Measurements from ENCODE around the gene CRYGA. TPM values are rescaled to one million over a fixed set of nuclear protein-coding genes. Genes with fewer than 3 reads are reported as not detected.
A peak's percentile ranks its signal among the peaks of the same experiment; 100 is the strongest.
"Not testable (repeated sequence)": the region's sequence is repeated elsewhere in the genome, so short reads cannot be mapped to it uniquely, and the experiment has no call there.

The CRYGA gene
- total RNA-seq, 1 experiment from 2014 or later, result not detected

DNA sequence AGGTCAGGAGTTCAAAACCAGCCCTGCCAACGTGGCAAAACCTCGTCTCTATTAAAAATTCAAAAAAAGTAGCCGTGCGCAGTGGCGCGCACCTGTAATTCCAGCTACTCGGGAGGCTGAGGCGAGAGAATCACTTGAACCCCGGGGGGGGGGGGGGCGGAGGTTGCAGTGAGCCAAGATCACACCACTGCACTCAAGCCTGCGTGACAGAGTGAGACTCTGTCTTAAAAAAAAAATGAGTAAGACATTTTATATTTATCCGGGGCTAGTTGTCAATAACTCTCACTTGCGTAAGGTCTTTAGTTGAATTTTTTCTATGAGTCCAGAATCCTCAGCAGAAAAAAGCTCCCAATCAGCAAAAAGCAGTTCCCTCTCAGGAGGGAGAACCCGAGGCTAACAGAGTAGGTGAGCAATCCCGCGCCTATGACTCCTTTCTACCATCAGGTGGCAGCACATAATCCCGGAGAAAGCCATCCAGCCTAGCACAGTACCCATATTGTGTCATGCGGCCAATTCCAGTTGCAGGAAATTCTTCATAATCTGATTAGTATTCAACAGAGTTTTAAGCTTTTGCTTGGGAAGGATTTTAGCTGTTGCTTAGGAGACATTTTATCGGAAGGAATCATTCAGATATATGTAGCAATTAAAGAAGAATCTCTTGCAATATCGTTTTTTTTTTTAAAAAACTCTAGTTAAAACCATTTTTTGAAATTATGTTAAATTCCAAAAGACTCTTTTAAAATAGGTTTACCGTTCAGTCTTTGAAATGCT, 11.9 kb upstream of the CRYGA start:
- in situ Hi-C loops (cut with HindIII; ENCODE audit: low pct_unique_long_range_greater_than_20kb, low sequenced_read_pairs), result no loop called here
- DNase-seq (ENCODE audit: low read depth), result peak; percentile 60

DNA sequence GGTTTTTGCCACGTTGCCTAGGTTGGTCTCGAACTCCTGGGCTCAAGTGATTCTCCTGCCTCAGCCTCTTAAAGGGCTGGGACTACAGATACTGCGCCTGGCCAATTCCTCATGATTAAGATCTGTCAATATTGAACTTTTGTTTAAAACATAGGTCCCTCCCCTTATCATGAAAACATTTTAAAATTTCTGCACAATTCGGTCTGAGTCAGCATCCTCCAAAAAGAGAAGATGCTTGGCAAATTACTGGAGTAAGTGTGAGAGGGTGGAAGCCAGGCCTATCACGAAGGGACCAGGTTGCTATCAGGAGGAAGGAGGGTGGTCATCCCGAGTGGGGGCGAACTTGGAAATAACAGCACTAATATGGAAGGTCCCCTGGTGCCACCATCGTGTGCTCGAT, 10.8 kb upstream of the CRYGA start:
- in situ Hi-C loops (cut with HindIII; ENCODE audit: low pct_unique_long_range_greater_than_20kb, low sequenced_read_pairs), result no loop called here
- DNase-seq (ENCODE audit: low read depth), result no peak

DNA sequence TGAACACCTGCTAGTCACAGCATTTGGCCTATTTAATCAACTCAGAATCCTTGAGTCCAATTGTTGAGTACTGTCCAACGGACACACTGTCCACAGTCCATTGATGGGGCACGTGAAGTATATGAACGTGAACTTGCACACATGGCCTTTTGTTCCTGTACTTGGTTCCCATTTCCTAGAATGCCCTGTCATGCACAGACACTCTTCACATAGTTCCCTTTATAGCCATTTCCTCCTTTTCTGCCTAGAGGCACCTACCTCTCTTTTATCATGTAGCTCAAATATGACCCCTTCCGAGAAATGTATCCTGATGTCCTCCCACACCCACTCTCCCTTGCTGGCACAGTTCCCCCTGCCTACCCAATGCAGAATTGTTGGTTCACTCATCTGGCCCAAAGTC, 8.7 kb upstream of the CRYGA start:
- DNase-seq (ENCODE audit: low read depth), result no peak
- in situ Hi-C loops (cut with HindIII; ENCODE audit: low pct_unique_long_range_greater_than_20kb, low sequenced_read_pairs), result no loop called here

DNA sequence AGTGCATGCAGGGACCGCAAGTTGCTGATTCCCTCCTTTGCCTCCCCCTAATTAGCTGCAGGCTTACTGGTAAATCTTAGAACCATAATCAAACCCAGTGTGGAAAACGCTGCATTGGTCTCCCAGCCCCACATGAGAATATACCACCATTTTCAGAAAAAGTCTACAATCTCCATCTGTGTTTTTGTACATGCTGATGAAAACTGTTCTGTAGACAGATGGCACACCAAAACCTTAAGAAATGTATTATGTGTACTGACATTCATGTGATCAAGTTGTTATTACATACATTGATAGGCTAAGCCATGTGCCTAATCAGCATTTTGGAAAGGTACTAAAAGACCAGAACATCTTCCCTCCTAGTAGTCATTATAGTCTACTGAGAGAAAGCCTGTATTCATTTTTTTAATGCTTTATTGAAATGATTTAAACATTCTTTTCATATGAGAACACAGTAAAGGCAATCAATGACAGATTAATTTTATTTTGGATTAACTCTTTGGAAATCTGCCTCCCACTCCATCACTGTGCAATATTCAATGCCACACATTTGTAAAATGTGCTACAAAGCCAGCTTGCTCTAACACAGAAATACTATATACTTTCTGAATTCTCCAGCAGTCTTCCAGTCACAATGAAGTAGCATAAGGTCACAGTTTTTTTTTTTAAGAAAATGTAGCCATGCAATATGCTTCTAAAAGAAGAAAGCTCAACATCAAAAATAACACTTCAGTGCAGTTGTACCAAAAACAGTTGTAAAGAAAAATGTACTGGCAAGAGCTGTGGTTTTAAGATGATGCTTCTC, 1.8 kb upstream of the CRYGA start:
- no peak for DNase-seq (ENCODE audit: low read depth)
- in situ Hi-C loops (cut with HindIII; ENCODE audit: low pct_unique_long_range_greater_than_20kb, low sequenced_read_pairs), result no loop called here

DNA sequence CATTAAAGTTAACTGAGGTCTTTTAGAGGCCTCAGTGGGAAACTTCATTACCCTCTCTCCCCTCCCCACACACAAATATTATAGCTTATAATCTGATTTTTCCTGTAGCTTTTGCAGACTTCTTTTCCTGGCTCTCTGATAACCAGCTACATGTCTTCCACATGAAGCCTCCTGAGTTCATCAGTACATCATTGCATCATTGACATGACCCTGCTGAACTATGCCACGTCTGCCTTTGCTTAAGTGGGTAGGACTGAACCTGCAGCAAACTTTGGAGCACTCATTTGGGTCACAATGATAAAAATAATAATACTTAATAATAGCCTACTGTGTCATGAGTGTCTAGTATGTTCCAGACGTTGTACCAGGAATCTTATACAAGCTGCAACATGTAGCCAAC, 7.0 kb downstream of the CRYGA start:
- no peak for DNase-seq (ENCODE audit: low read depth)
- in situ Hi-C loops (cut with HindIII; ENCODE audit: low pct_unique_long_range_greater_than_20kb, low sequenced_read_pairs), result no loop called here

DNA sequence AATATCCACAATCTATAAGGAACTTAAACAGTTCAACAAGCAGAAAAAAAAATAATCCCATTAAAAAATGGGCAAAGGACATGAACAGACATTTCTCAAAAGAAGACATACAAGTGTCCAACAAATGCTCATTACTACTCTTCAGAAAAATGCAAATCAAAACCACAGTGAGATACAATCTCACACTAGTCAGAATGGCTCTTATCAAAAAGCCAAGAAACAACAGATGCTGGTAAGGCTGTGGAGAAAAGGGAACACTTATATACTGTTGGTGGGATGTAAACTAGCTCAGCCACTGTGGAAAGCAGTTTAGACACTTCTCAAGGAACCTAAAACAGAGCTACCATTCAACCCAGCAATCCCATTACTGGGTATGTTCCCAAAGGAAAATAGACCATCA, 10.2 kb downstream of the CRYGA start:
- DNase-seq (ENCODE audit: low read depth), result no peak
- in situ Hi-C loops (cut with HindIII; ENCODE audit: low pct_unique_long_range_greater_than_20kb, low sequenced_read_pairs), result no loop called here

GRCh38 chr2:208150956-208151355, 12.4 kb downstream of the CRYGA start:
- in situ Hi-C loops (cut with HindIII; ENCODE audit: low pct_unique_long_range_greater_than_20kb, low sequenced_read_pairs), result no loop called here

GRCh38 chr2:208150094-208150493, 13.3 kb downstream of the CRYGA start:
- in situ Hi-C loops (cut with HindIII; ENCODE audit: low pct_unique_long_range_greater_than_20kb, low sequenced_read_pairs), result no loop called here
- DNase-seq (ENCODE audit: low read depth), result no peak

More at GRCh38 chr2:208150956-208151355, 12.4 kb downstream of the CRYGA start:
- no peak for DNase-seq (ENCODE audit: low read depth)

DNA sequence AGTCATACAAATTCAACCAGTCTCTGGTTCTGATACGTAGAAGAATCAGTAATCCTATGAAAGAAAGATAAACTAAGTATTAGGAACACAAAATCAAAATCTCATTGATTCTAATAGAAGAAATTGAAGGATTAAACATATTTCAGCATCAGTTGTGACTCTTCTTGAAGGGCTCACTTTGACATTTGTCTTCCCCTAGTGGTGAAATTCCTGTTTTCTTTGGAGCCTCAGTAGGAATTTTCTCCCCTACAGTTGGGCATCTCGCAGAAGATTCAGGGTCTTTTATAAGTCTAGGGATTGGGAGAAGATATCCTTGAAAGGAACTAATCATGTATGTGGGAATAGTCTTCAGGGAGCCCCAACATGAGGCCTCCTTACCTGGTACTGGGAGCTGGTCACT, 14.6 kb downstream of the CRYGA start:
- in situ Hi-C loops (cut with HindIII; ENCODE audit: low pct_unique_long_range_greater_than_20kb, low sequenced_read_pairs), result no loop called here
- no peak for DNase-seq (ENCODE audit: low read depth)

- no peak for DNase-seq (ENCODE audit: low read depth)
- in situ Hi-C loops (cut with HindIII; ENCODE audit: low pct_unique_long_range_greater_than_20kb, low sequenced_read_pairs), result no loop called here
Measured at GRCh38 chr2:208147759-208148158, 15.6 kb downstream of the CRYGA start.

DNA sequence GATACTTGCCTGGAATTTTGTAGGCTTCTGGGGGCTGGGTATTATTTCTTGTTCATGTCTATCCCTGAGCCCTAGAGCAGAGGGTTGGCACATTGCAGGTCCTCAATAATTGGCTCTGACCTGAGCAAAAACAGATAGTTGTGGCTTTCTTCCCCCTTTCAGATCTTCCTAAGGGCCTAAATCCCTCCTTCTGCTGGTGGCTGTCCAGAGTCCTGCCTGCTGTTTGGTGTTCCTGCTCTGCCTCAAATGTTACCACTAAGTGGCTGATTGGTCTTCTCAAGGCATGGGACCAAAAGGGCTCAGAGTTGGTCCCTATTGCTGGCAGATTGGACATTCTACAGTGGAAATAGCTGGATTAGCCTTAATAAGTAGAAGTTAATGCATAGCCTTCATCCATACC, 16.4 kb downstream of the CRYGA start:
- no peak for DNase-seq (ENCODE audit: low read depth)
- in situ Hi-C loops (cut with HindIII; ENCODE audit: low pct_unique_long_range_greater_than_20kb, low sequenced_read_pairs), result no loop called here

DNA sequence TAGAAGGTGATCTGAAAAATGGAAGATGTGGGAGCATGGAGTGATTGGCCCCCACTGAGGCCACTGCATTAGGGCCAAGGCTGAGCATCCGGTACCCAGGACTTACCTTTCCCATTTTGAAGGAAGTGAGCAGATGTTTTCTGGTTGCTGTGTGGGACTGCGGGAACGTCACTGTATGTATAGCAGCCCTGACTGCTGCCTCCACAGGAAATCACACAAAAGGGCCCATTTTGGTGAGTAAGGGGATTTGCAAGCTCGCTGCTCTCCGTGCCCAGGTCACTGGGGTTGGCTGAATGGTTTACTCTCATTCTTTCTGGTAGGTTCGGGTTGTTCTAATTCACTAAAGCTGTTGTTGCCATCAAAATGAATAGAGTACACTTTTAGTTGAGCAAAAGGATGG, 17.4 kb downstream of the CRYGA start, which contains the start of gene CRYGB:
CRYGB (minus strand) TSS at position 153 of the 400 bp plus-strand sequence; CDS start at position 115, 38 bp downstream.
- DNase-seq (ENCODE audit: low read depth), result no peak
- in situ Hi-C loops (cut with HindIII; ENCODE audit: low pct_unique_long_range_greater_than_20kb, low sequenced_read_pairs), result no loop called here

- in situ Hi-C loops (cut with HindIII; ENCODE audit: low pct_unique_long_range_greater_than_20kb, low sequenced_read_pairs), result no loop called here
- no peak for DNase-seq (ENCODE audit: low read depth)
Measured at GRCh38 chr2:208142925-208143799, 20.2 kb downstream of the CRYGA start.

DNA sequence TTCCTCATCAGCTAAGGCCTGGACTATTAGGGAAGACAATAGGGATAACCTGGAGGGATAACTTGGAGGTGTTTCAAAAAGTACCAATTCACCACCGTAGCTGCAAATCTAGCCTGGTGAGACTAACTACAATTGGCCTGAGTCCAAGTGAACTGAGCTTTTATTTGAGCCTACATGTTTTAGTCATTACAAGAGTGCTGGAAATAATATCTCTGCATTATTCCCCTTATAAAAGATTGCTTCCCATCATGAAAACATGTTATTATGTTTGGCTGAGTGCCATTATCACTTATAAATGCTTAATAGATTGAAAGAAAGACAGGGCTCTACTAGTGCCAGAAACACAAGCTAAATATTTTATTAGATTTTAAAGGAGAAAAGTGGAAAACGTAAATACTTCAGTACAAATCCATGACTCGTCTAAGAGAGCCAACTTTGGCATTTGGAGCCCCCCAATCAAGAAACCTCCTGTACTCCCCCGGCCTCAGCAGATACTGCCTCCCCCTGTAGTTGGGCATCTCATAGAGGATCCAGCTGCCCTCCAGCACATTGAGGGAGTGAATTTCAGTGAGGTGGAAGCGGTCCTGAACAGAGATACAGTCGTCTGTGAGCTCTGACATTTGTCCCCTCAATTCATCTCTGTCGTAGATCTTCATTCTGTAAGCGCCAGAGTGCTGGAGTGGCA, 21.0 kb downstream of the CRYGA start:
- DNase-seq (ENCODE audit: low read depth), result no peak
- in situ Hi-C loops (cut with HindIII; ENCODE audit: low pct_unique_long_range_greater_than_20kb, low sequenced_read_pairs), result no loop called here

DNA sequence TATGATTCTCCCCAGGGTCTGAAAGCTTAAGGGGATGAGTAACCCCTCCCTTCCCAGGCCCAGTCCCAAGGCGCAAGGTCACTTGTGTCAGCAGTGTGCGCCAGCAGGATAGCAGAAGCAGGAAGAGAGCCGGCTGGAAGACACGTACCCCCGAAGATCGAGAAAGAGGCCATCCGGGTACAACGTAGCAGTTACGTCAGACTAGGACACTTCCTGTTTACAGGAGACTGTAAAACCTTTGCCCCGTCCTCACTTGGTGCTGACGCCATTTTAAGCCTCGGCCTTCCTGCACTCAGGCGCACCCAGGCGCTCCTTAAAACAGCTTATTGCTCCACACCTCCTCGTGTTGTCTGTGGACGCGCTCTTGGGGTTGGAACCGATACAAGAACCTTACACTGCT, 23.9 kb downstream of the CRYGA start:
- no peak for DNase-seq (ENCODE audit: low read depth)

DNA sequence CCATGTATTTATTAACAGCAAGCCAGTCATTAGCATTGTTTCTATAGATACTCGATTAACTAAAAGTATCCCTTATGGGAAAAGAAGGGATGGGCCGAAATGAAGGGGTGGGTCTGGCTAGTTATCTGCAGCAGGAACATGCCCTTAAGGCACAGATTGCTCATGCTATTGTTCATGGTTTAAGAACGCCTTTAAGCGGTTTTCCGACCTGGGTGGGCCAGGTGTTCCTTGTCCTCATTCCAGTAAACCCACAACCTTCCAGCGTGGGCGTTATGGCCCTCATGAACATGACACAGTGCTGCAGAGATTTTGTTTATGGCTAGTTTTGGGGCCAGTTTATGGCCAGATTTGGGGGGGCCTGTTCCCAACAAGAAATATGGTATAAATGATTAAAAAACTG, 25.1 kb downstream of the CRYGA start:
- in situ Hi-C loops (cut with HindIII; ENCODE audit: low pct_unique_long_range_greater_than_20kb, low sequenced_read_pairs); DNase-seq (ENCODE audit: low read depth): not testable (repeated sequence)

More for the DNA sequence above, 23.9 kb downstream of the CRYGA start:
- in situ Hi-C loops (cut with HindIII; ENCODE audit: low pct_unique_long_range_greater_than_20kb, low sequenced_read_pairs), result no loop called here

DNA sequence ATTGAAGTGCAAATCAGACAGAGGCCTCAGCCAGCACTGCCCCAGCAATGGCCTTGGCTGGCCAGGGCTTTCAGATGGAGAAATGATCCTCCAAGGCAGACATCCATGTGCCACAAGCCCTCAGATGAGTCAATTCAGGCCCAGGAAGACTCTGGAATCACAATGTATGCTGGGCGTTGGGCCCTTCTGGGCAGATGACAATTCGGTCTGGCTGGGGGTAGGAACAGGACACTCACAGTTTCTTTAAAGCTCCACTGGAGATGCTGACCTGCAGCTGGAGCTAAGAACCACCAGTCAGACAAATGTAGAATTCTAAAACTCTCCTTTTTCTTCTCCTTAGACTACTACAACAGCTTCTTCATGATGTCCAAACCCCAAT, 26.7 kb downstream of the CRYGA start:
- no peak for DNase-seq (ENCODE audit: low read depth)
- in situ Hi-C loops (cut with HindIII; ENCODE audit: low pct_unique_long_range_greater_than_20kb, low sequenced_read_pairs), result no loop called here

All from Caki2 (cell line).